NCI-H1930 (cell line): Measurements from ENCODE around the gene BAZ1A.

Experiments used
- DNase-seq, 2 experiments: peaks; one replicate each; lab custom pipeline; 2025; lab: John Stamatoyannopoulos, UW

BAZ1A gene, protein sequence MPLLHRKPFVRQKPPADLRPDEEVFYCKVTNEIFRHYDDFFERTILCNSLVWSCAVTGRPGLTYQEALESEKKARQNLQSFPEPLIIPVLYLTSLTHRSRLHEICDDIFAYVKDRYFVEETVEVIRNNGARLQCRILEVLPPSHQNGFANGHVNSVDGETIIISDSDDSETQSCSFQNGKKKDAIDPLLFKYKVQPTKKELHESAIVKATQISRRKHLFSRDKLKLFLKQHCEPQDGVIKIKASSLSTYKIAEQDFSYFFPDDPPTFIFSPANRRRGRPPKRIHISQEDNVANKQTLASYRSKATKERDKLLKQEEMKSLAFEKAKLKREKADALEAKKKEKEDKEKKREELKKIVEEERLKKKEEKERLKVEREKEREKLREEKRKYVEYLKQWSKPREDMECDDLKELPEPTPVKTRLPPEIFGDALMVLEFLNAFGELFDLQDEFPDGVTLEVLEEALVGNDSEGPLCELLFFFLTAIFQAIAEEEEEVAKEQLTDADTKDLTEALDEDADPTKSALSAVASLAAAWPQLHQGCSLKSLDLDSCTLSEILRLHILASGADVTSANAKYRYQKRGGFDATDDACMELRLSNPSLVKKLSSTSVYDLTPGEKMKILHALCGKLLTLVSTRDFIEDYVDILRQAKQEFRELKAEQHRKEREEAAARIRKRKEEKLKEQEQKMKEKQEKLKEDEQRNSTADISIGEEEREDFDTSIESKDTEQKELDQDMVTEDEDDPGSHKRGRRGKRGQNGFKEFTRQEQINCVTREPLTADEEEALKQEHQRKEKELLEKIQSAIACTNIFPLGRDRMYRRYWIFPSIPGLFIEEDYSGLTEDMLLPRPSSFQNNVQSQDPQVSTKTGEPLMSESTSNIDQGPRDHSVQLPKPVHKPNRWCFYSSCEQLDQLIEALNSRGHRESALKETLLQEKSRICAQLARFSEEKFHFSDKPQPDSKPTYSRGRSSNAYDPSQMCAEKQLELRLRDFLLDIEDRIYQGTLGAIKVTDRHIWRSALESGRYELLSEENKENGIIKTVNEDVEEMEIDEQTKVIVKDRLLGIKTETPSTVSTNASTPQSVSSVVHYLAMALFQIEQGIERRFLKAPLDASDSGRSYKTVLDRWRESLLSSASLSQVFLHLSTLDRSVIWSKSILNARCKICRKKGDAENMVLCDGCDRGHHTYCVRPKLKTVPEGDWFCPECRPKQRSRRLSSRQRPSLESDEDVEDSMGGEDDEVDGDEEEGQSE (N-terminal part only)

GRCh38 chr14:34875031-34875922 lies at the start of gene BAZ1A:
TSS of gene BAZ1A (minus strand) at chr14:34875360. CDS start at chr14:34874604, 756 bp downstream.
- DNase-seq: peak; percentile 47 to 54

- no peak for DNase-seq
Measured at GRCh38 chr14:34920339-34920738, 45.2 kb upstream of the BAZ1A start.

DNA sequence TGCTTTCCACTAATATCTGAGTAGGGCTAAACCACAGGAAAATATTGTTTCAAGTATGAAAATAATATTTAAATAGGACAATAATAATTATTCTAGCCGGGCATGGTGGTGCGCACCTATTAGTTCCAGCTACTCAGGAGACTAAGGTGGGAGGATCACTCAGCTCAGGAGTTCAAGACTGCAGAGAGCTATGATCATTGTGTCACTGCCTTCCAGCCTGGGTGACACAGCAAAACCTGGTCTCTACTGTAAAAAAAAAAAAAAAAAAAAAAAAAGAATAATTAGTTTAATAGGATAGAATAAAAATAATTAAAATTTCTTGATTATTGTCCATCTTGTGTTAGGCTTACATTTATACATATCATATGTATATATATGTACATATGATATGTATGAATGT lies 38.5 kb upstream of the BAZ1A start:
- DNase-seq: no peak

- DNase-seq: no peak
Measured at GRCh38 chr14:34912966-34913365, 37.8 kb upstream of the BAZ1A start.

DNA sequence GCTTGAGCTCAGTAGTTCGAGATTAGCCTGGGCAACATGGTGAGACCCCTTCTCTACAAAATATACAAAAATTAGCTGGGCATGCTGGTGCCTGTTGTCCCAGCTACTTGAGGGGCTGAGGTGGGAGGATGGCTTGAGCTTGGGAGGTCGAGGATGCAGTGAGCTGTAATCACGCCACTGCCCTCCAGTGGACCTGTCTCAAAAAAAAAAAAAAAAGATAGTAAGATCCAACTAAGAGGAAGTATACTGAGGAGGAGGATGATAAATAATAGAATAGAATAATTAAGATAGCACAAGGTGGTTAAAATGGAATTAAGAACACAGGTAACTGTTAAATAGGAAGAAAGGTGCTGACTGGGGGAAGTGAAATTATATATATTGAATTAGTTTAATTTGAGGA lies 37.0 kb upstream of the BAZ1A start:
- DNase-seq: no peak

GRCh38 chr14:34911209-34912150 lies 36.3 kb upstream of the BAZ1A start:
- DNase-seq: no peak

- DNase-seq: no peak
Measured at GRCh38 chr14:34906287-34906686, 31.1 kb upstream of the BAZ1A start.

DNA sequence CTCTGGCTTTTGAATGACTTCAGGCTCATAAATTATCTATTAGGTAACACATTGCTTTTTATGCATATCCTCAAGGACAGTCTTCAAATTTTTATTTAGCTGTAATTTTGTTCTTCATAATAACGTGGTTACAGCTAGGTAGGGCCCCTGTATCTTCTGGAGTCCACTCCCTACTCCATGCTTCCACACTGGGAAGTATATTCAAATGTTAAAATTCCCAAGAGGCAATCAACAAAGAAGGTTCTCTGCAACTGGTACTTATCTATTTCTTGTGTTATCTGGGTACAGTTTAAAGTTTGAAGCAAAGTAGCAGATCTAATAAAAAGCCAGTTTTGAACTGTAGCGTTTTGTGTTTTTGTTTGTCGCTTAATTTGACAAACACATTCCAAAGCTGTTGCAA lies 20.1 kb upstream of the BAZ1A start:
- no peak for DNase-seq

DNA sequence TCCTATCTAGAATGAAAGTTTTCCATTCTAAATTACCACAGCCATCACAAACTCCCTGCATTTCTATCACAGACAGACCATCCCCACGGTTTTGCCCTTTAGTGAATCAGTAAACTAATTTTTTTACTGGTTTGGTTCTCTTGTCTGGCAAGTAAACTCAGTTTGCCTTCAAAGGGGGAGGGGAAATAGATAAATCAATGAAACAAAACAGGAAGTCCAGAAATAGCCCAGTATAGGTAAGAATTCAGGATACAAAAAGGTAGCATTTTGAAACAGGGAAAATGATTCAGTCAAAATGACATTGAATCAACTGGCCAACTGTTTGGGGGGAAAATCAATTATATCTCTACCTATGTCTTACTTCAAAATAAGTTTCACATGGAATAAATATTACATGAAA lies 15.8 kb upstream of the BAZ1A start:
- DNase-seq: no peak

- no peak for DNase-seq
Measured at GRCh38 chr14:34888186-34888585, 13.0 kb upstream of the BAZ1A start.

GRCh38 chr14:34883954-34884353 lies 8.8 kb upstream of the BAZ1A start:
- DNase-seq: no peak

GRCh38 chr14:34874386-34875030 lies 652 bp downstream of the BAZ1A start:
- peak; percentile 47 to 48 for DNase-seq

DNA sequence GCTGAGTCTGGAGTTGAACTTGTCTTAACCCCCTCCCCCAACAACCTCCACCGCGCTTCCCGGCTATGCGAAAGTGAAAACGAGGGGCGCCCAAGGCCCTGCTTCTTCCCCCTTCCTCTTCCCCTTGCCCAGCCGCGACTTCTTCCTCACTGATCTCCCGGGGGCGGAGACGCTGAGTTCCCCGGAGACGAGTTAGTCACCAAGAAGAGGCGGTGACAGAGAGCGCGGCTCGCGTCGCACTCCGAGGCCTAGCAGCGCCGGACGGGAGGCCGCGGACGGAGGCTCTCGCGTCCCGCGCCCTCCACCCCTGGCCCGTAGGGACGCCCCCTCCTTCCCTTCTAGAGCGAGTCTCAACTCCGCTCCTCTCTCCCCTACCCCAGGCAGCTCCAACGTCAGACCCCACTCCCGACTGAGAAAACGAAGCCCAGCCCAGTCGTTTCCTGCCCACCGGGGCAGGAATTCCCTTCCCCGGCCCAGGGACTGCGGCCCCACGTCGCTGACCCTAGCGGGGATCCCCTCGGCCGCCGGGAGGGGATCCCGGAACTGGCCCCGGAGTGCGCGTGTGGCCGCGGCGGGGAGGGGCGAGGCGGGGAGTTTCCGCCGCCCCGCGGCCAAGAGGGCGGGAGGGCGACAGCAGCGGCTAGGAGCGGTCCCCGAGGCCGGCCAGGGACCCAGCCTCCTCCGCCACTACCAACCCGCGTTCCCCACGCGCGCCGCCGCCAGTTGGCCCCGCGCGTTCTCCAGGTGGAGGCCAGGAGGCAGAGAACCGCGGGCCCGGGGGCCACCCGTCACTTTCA lies 1.4 kb downstream of the BAZ1A start:
- DNase-seq: peak; percentile 35 to 72

DNA sequence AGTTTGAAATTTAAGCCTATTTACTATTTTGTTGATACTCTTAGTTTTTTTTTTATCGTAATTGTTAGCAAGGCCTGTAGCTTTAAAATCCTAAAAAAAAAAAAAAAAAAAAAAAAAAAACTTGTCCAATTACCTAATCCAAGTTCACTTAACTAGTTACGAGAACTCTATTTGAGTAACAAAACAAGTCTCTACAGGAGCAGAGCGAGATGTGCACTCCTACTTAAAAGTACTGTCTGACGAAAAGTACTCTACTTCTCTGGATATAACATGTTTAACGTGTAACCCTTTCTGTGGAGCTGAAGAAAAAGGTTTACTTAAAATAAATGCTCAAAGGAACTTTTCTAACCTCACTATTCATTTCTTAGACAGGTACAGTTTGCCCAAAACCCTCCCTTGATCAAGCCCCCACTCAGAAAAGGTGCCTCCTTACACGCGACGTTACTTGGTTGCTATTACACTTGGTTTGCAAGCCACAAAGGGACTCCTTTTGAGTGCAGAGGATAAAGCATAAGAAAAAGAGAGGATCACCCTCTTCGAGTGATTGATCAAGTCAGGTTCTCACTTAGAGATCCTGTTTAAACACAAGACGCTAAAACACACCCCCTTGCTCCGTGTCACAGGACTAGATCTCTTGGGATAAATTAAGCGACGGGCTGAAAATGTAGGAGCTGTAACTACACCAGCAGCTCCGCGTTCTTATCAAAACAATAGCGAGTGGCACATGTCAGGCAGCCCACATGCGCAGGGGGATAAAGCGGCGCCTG lies 2.2 kb downstream of the BAZ1A start:
- DNase-seq: peak in 1 of 2 experiments; percentile 45

GRCh38 chr14:34867199-34867598 lies 8.0 kb downstream of the BAZ1A start:
- no peak for DNase-seq

- no peak for DNase-seq
Measured at GRCh38 chr14:34865889-34866574, 9.1 kb downstream of the BAZ1A start.

- DNase-seq: no peak
Measured at GRCh38 chr14:34863844-34864243, 11.3 kb downstream of the BAZ1A start.
